GM19351 (cell line): Measurements from ENCODE around the gene PTPRE.

Experiments
- ATAC-seq: cut with Tn5 transposase; IDR thresholded peaks from one replicate; pipeline ENCODE4 v1.9.1; 2021; ENCODE audit warnings: mild to moderate bottlenecking, moderate library complexity; ENCODE audit not compliant: unreplicated experiment

Gene PTPRE

GRCh38 chr10:127923646-127924045 is 16.7 kb downstream of the PTPRE start:
- ATAC-seq, result no peak

GRCh38 chr10:127925471-127926207 is 18.7 kb downstream of the PTPRE start:
- no peak for ATAC-seq

- ATAC-seq, result no peak
Measured at GRCh38 chr10:127926455-127926854, 19.6 kb downstream of the PTPRE start.

- no peak for ATAC-seq
Measured at GRCh38 chr10:127928021-127928806, 21.3 kb downstream of the PTPRE start.

GRCh38 chr10:127932521-127933270 is 25.8 kb downstream of the PTPRE start:
- no peak for ATAC-seq

- ATAC-seq, result no peak
Measured at GRCh38 chr10:127933271-127933670, 26.4 kb downstream of the PTPRE start.

GRCh38 chr10:127934383-127934782 is 27.5 kb downstream of the PTPRE start:
- ATAC-seq, result no peak

- ATAC-seq, result no peak
Measured at GRCh38 chr10:127935071-127935561, 28.2 kb downstream of the PTPRE start.

GRCh38 chr10:127937069-127937468 is 30.2 kb downstream of the PTPRE start:
- ATAC-seq, result no peak

GRCh38 chr10:127937915-127938463 is 31.1 kb downstream of the PTPRE start:
- ATAC-seq, result no peak

GRCh38 chr10:127939786-127940330 is 33.0 kb downstream of the PTPRE start:
- ATAC-seq, result no peak

GRCh38 chr10:127940866-127941640 is 34.1 kb downstream of the PTPRE start:
- ATAC-seq, result no peak

GRCh38 chr10:127942811-127943210 is 35.9 kb downstream of the PTPRE start:
- no peak for ATAC-seq

- no peak for ATAC-seq
Measured at GRCh38 chr10:127943336-127943910, 36.5 kb downstream of the PTPRE start.

- ATAC-seq, result no peak
Measured at GRCh38 chr10:127944256-127944655, 37.4 kb downstream of the PTPRE start.

GRCh38 chr10:127945341-127945758 is 38.4 kb downstream of the PTPRE start:
- ATAC-seq, result no peak

GRCh38 chr10:127945948-127946711 is 39.2 kb downstream of the PTPRE start:
- ATAC-seq, result no peak

GRCh38 chr10:127947211-127947610 is 40.3 kb downstream of the PTPRE start:
- ATAC-seq, result no peak

GRCh38 chr10:127948791-127949190 is 41.9 kb downstream of the PTPRE start:
- ATAC-seq, result no peak
